PC-9 (cell line): ENCODE data around the gene HSPB7. TPM values are rescaled to one million over a fixed set of nuclear protein-coding genes. Genes with fewer than 3 reads are reported as not detected.
"Not testable (repeated sequence)": the region's sequence is repeated elsewhere in the genome, so short reads cannot be mapped to it uniquely, and the experiment has no call there.

Source experiments
- BruUV-seq: library from RNA; stranded (reverse); fragments of 400-500 nt; replicated peaks from 2 replicates; lab custom pipeline; 2021; lab: Mats Ljungman, UMichigan
- CTCF ChIA-PET: fragments of 300-600 bp; sonication (Branson Sonifier 250); formaldehyde crosslinking; loops from one replicate; lab custom pipeline; 2022; ENCODE audit warnings: antibody characterized with exemption; lab: Charles Lee
- POLR2A ChIA-PET: fragments of 300-600 bp; sonication (Branson Sonifier 250); formaldehyde crosslinking; loops from one replicate; lab custom pipeline; 2022; ENCODE audit warnings: antibody characterized with exemption; ENCODE audit not compliant: unreplicated experiment; lab: Charles Lee
- DNase-seq, 2 experiments: peaks; one replicate each; pipeline versions ENCODE4 v3.0.0 to v3.0.0-alpha.2; 2015 to 2022; ENCODE audit warnings: mixed read lengths in 1 of 2
- H2AFZ ChIP-seq: fragments of 200-600 bp; sonication (generic); 2 replicates; pipeline ENCODE4 v1.8.1; 2017; ENCODE audit warnings: antibody characterized with exemption
- H3F3A ChIP-seq: fragments of 200-600 bp; sonication (generic); 2 replicates; pipeline ENCODE4 v1.8.1; 2017; ENCODE audit warnings: antibody characterized with exemption, mild to moderate bottlenecking, low read depth; ENCODE audit not compliant: insufficient read depth
- H3K27ac ChIP-seq: fragments of 200-600 bp; sonication (generic); 2 replicates; pipeline ENCODE4 v1.6.1; 2016; ENCODE audit warnings: mixed run types
- H3K27me3 ChIP-seq: fragments of 200-600 bp; sonication (generic); 2 replicates; pipeline ENCODE4 v1.6.1; 2016; ENCODE audit warnings: low read depth, mixed run types; ENCODE audit not compliant: insufficient read depth
- H3K36me3 ChIP-seq: fragments of 200-600 bp; sonication (generic); 2 replicates; pipeline ENCODE4 v1.6.1; 2016; ENCODE audit warnings: low read depth, mixed run types
- H3K4me1 ChIP-seq: fragments of 200-600 bp; sonication (generic); replicated peaks from 2 replicates; pipeline ENCODE4 v1.6.1; 2016; ENCODE audit warnings: mixed run types; ENCODE audit not compliant: insufficient read depth
- H3K4me2 ChIP-seq: fragments of 200-600 bp; sonication (generic); 2 replicates; pipeline ENCODE4 v1.6.1; 2017; ENCODE audit warnings: mixed run types
- H3K4me3 ChIP-seq: fragments of 200-600 bp; sonication (generic); 2 replicates; pipeline ENCODE4 v1.6.1; 2016; ENCODE audit warnings: mixed run types
- H3K79me2 ChIP-seq: fragments of 200-600 bp; sonication (generic); 2 replicates; pipeline ENCODE4 v1.6.1; 2017; ENCODE audit warnings: low read depth, mixed run types
- H3K9me2 ChIP-seq: fragments of 200-600 bp; sonication (generic); 2 replicates; pipeline ENCODE4 v1.8.1; 2017; ENCODE audit warnings: mild to moderate bottlenecking; ENCODE audit not compliant: insufficient read depth
- H3K9me3 ChIP-seq: fragments of 200-600 bp; sonication (generic); 2 replicates; pipeline ENCODE4 v1.8.1; 2016; ENCODE audit warnings: low read depth; ENCODE audit not compliant: insufficient read depth
- H4K20me1 ChIP-seq: fragments of 200-600 bp; sonication (generic); 2 replicates; pipeline ENCODE4 v1.8.1; 2017; ENCODE audit not compliant: insufficient read depth
- CTCF ChIP-seq: fragments of 200-600 bp; sonication (generic); conservative IDR thresholded peaks from 2 replicates; pipeline ENCODE4 v1.6.1; 2017; ENCODE audit warnings: mixed run types, antibody characterized with exemption, mild to moderate bottlenecking, moderate library complexity
- EZH2 ChIP-seq: fragments of 200-600 bp; sonication (generic); IDR thresholded peaks from 2 replicates; pipeline ENCODE4 v1.8.0; 2017; ENCODE audit warnings: antibody characterized with exemption, low read depth
- intact Hi-C: fragments of 100-400 bp; cut with micrococcal nuclease; formaldehyde crosslinking; loops from one replicate; pipeline ENCODE4 v1.10.0; 2022; ENCODE audit not compliant: unreplicated experiment
- total RNA-seq: library from RNA; stranded (reverse); gene quantifications from 2 replicates; pipeline ENCODE4 v1.2.3, GENCODE V29; 2021

HSPB7 gene
- total RNA-seq, 1 experiment from 2014 or later: not detected

- H3K27me3 ChIP-seq: no peaks in the 10 kb centered on the region
- H3F3A ChIP-seq: no peaks in the 10 kb centered on the region
- intact Hi-C loops: no loop called here
- H3K27ac ChIP-seq: no peak within 1 kb of the TSS
- POLR2A ChIA-PET: no interaction called here
- no peak within 1 kb of the TSS for H3K4me3 ChIP-seq
- H4K20me1 ChIP-seq: no peaks in the 10 kb centered on the region
- DNase-seq: no peak
- H3K9me2 ChIP-seq: no peaks in the 10 kb centered on the region
- no peaks in the 10 kb centered on the region for H3K36me3 ChIP-seq
- no TSS peak for BruUV-seq
- H3K4me2 ChIP-seq: no peak within 1 kb of the TSS
- H3K9me3 ChIP-seq: no peaks in the 10 kb centered on the region
- CTCF ChIA-PET: no interaction called here
- no peaks in the 10 kb centered on the region for H3K4me1 ChIP-seq
- no peak for TF ChIP-seq EZH2
- H3K79me2 ChIP-seq: no peaks in the 10 kb centered on the region
- H2AFZ ChIP-seq: no peak within 1 kb of the TSS
These were observed 25.7 kb upstream of the HSPB7 start, which contains the start of gene CLCNKB for GRCh38 chr1:16043521-16043920. Gene CLCNKB (plus strand): TSS chr1:16043782. CDS start chr1:16044493, 711 bp downstream.

- H4K20me1 ChIP-seq, H3K27me3 ChIP-seq, H2AFZ ChIP-seq, BruUV-seq, H3K4me3 ChIP-seq, H3F3A ChIP-seq, CTCF ChIA-PET, H3K9me3 ChIP-seq, H3K27ac ChIP-seq, H3K9me2 ChIP-seq, H3K4me1 ChIP-seq, H3K4me2 ChIP-seq, H3K36me3 ChIP-seq, POLR2A ChIA-PET, DNase-seq, intact Hi-C loops, H3K79me2 ChIP-seq: not testable (repeated sequence)
These were observed 24.8 kb upstream of the HSPB7 start for GRCh38 chr1:16042654-16043053.

DNA sequence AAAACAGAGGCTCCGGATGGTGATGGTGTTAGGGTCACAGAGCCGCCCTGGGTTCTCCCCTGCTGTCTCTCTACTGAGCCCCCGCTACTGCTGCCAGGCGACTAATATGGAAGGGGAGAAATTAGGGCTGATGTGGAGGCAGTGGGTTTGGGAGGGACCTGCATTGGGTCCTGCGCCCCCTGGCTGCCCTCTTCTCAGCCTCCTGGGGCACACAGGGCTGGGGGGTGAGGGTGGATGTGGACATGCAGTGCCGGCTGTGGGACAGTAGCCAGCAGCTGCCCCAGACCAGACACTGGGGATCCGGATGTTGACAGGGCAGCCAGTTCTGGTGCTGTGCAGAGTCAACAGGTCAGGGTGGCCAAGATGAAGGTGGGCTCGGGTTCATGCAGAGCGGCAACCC lies 24.3 kb upstream of the HSPB7 start:
- Histone ChIP-seq H3K4me2 (no peak overlapping the region), H3K9me2 (no peaks in the 10 kb centered on the region), H4K20me1 (no peaks in the 10 kb centered on the region), H3K4me3 (no peak overlapping the region), H3K4me1 (no peaks in the 10 kb centered on the region), H2AFZ (no peak overlapping the region), H3K27ac (no peak overlapping the region), H3K27me3 (no peaks in the 10 kb centered on the region), H3K36me3 (no peaks in the 10 kb centered on the region), H3K79me2 (no peaks in the 10 kb centered on the region), H3K9me3 (no peaks in the 10 kb centered on the region), H3F3A (no peaks in the 10 kb centered on the region)
- intact Hi-C loops: no loop called here
- no peak for DNase-seq
- ChIA-PET POLR2A (no interaction called here), CTCF (no interaction called here)
- BruUV-seq: no TSS peak
- no peak for TF ChIP-seq CTCF
- TF ChIP-seq EZH2: no peak

DNA sequence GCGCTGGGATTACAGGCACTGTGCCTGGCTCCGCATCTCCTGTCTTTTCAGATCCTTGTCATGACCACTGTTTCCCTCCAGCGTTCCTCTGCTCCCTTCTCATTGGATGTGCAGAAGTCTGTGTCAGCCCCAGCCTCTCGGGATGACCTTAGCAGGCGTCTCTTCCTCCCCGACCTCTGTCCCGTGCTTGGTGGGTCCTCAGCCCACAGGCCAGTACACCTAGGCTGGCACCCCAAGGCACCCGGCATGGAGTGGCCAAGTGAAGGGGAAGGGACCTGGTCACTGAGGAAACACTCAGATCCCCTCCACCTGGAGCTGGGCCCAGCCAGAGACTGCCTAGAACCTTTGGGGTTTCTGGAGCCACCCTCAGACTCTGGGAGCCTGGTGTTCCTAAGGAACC lies 23.4 kb upstream of the HSPB7 start:
- no TSS peak for BruUV-seq
- Histone ChIP-seq H3K4me1 (no peaks in the 10 kb centered on the region), H3K27me3 (no peaks in the 10 kb centered on the region), H3K4me3 (no peak overlapping the region), H3F3A (no peaks in the 10 kb centered on the region), H3K4me2 (no peak overlapping the region), H2AFZ (no peak overlapping the region), H4K20me1 (no peaks in the 10 kb centered on the region), H3K9me2 (no peaks in the 10 kb centered on the region), H3K9me3 (no peaks in the 10 kb centered on the region), H3K79me2 (no peaks in the 10 kb centered on the region), H3K27ac (no peak overlapping the region), H3K36me3 (no peaks in the 10 kb centered on the region)
- CTCF ChIA-PET: no interaction called here
- POLR2A ChIA-PET: no interaction called here
- DNase-seq: no peak
- intact Hi-C loops: no loop called here
- TF ChIP-seq CTCF (no peak), EZH2 (no peak)

GRCh38 chr1:16039871-16040270 lies 22.0 kb upstream of the HSPB7 start:
- intact Hi-C loops, H3F3A ChIP-seq, H3K36me3 ChIP-seq, H3K27ac ChIP-seq, H3K27me3 ChIP-seq, H3K79me2 ChIP-seq, H4K20me1 ChIP-seq, H3K9me2 ChIP-seq, H2AFZ ChIP-seq, H3K9me3 ChIP-seq, H3K4me2 ChIP-seq, BruUV-seq, H3K4me3 ChIP-seq, CTCF ChIA-PET, H3K4me1 ChIP-seq, DNase-seq: not testable (repeated sequence)
- POLR2A ChIA-PET: interaction anchor here (0.6 kb wide), 1 partner anchor 886 kb away, joined by 3 read pairs; the partner anchor contains the start of gene TMEM51
